ENCODE data around the gene ID3.

The ID3 gene

DNA sequence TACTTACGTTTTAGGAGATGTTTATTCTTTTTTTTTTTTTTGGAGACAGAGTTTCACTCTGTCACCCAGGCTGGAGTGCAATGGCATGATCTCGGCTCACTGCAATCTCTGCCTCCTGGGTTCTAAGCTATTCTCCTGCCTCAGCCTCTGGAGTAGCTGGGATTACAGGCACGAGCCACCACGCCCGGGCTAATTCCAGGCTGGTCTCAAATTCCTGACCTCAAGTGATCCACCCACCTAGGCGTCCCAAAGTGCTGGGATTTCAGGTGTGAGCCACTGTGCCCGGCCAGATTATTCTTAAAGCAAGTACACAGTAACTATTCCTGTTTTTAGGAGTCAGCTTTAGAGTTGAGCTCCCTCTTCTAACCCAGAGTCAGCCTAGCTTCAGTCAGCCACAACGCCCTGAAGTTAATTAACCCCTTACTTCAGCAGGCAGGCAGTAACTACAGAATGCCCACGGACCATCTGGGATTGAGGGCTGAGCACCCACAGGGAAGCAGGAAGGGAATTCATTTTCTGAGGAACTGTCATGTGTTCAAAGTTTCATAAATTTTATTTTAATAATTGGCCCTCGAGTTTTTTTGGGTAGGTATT, 5.3 kb upstream of the ID3 start:
- DNase-seq = no peak

GRCh38 chr1:23563755-23564374, 4.6 kb upstream of the ID3 start:
- no peak for DNase-seq

DNA sequence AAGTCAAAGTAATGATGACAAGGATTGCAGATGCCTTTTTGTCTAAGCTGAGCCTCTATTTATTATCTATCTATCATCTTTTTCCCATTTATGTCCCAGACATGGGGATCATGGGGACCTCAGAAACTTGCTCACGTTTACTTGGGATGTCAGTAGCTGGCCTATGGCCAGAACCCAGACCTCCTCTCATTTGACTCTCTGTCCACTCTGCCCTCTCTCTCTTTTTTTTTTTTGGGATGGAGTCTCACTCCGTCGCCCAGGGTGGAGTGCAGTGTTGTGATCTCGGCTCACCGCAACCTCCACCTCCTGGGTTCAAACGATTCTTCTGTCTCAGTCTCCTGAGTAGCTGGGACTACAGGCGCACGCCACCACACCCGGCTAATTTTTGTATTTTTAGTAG, 3.7 kb upstream of the ID3 start:
- DNase-seq = no peak

GRCh38 chr1:23562137-23562876, 3.0 kb upstream of the ID3 start:
- peak; percentile 96 for DNase-seq

DNA sequence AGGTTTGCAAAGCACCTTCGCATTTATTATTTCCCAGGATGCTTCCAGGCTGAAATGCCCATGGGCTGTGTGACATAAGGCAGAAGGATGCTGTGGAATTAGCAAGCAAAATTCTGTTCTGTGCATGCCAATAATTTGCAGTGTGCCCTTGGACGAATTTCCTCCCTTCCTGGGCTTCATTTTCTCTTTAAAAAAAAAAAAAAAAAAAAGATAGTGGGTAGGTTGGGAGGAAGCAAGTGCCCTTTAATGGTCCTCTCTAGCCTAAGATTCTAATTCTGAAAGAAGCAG, 2.5 kb upstream of the ID3 start:
- DNase-seq = no peak

DNA sequence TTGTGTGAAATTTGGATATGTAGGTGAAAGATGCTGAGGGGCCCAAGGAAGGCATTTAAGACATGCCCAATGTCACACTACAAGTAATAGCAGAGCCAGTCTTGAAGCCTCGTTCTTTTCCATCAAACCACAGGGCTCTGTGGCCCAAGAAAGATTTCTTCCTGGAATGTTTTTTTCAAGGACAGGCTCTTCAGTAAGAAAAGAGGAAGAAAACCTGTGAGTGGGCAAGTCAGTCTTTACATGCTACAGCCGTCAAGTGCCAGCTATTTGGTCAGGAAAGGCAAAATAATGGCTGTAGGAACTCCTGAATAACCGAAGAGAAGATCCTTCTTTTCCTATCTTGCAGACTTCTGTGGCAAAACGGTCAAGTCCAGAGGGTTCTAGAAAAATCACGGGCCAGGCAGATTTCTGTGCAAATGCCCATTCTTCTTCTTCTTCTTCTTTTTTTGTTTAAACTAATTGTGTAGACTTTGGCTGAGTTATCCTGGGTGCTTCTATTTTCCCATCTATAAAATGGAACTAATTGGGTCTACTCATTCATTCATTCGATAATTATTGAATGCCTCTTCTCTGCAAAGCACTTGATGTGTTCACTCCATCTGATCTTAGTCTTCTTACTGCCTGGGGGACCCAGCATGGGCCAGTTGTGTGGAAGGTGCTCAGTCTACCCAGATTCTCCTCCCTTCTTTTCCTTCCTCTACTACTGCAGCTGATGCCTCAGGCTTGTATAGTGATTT, 1.9 kb upstream of the ID3 start:
- no peak for DNase-seq

GRCh38 chr1:23559985-23560741, 862 bp upstream of the ID3 start:
- DNase-seq = peak; percentile 13

DNA sequence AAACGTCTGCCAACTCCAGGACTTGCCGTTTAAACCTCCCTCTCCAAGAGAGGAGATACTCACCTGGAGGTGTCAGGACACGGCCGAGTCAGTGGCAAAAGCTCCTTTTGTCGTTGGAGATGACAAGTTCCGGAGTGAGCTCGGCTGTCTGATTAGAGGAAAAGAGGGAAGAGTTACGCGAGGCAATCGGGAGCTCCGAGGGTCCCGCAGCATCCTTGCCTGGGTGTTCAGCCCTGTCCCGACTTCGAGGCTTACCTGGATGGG, 497 bp downstream of the ID3 start:
- DNase-seq = no peak

GRCh38 chr1:23558140-23558871, 995 bp downstream of the ID3 start:
- DNase-seq = peak; percentile 55

DNA sequence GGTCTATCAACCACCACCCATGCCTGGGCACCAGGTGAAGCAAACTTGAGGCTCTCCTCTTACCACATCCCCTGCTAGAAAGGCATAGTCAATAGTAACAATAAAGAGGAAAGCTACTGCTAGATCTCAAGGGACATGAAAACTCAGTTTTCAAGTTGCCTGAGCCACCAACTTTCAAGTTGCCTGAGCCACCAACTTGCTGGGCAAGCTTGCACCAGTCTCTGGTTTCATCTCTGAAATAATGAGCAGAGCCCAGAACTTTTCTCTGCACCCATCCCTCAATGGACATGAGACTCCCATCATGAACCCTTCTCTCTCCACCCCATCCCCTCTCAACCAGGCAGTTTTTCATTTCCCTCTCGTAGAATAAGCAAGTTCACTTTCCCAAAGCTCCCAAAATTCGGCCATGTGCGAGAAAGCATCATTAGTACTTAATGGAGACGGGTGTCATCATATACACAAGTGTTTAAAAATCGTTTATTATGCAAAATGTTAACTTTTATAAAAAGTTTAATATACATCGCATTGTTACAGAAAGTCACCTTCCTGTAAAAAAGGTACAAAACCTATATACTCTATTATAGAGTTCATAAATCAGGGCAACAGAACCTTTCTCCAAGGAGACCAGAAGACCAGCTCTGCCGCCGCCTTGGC, 1.7 kb downstream of the ID3 start:
- no peak for DNase-seq

DNA sequence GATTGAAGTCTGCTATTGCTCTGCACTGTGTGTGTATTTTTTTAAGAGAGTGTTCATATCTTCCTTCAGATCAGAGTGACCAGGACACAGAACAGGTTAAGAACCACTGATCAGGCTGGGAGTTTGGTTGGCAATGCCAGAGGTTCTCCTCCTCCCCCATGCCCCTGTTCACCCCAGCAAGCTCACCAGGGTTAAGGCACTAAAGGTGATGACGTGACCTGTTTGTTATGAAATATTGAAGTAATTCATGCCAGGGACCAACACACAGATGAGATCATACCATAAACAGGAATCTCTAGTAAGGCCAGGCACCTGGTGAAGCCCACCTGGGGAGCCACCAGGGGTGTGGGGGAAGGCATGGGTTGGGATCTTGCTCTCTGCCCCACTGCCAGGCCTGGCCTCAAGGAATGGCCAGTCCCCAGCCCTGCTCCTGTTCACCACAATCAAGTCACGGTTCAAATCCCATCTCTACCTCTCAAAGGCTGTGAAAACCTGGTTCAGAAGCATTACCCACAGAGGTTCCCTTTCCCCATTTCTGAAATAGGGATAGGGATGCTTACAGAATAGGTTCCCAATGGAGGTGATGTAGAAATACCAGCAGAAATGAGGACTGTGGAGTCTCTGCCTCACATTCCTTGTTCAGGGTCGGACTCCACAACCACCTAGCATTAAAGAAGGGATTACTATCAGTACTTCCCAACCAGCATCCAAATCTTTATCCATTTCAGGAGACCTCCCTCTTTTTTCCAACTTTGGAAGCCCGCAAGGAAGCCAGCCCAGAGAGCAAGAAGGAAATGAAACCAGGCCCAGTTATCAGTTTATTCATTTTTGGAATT, 2.4 kb downstream of the ID3 start:
- DNase-seq = peak; percentile 20

DNA sequence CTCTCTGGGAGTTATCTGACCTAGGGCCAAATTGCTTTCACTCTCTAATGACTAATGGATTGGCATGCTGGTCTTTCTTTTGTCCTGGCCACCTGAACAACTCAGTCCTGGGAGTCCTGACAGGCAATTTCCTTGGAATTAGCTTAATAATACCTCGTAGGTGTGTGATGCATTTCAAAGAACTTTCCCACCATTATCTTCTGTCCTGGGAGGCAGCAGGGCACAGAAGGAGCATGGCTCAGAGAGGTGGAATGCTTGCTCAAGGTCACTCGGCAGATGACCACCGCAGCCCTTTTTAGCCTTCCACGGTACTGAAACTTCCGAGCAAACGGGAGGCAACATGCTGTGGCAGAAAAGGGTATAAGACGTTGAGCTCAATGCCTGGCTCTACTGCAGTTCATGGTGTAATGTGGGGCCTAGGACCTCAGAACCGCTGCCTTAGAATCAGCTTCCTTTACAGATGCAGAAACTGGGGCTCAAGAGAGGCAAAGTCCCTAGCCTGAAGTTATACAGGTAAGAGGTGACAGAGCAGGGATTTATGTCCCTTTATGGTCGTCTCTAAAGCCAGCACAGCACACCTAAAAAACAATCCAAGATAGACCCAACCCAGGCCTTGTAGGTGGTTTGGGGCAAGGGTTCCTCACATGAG, 3.2 kb downstream of the ID3 start:
- DNase-seq = peak; percentile 65

GRCh38 chr1:23555270-23555985, 3.9 kb downstream of the ID3 start:
- DNase-seq = no peak

DNA sequence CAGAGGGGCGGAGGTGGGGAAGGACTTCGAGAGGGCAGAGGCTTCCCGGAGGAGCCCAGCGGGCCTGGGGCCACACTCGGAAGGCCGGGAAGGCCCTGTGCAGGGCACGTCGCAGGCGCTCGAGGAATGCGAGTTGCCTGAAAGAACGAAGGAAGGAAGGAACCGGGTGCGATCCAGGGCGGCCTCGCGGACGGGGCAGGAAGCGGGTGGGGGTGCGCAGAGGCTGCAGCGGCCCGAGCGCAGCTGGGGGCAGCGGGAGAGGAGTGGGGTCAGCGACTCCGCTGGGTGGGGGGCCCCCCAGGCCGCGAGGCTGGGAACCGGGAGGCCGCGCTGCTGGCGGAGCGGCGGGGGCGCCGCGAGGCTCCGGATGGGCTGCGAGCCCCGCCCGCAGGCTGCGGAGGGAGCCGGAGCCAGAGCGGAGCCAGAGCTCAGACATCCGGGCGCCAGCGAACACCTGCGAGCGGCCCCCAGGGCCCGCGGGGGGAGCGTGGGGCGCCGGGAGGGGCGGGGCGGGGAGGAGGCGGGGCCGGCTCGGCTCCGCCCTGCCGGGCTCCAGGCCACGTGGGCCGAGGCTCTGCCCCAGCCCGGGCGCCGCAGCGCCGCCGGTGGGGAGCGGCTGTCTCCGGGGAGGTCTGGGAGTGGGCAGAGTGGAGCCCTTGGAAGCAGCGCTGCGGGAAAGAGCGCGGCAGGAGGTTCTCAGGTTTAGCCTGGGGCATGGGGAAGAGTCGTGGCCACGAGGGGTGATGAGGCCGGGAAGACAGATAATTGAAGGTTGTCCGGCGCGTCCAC, 4.6 kb downstream of the ID3 start:
- peak; percentile 89 for DNase-seq

GRCh38 chr1:23554127-23554480, 5.2 kb downstream of the ID3 start:
- no peak for DNase-seq

DNA sequence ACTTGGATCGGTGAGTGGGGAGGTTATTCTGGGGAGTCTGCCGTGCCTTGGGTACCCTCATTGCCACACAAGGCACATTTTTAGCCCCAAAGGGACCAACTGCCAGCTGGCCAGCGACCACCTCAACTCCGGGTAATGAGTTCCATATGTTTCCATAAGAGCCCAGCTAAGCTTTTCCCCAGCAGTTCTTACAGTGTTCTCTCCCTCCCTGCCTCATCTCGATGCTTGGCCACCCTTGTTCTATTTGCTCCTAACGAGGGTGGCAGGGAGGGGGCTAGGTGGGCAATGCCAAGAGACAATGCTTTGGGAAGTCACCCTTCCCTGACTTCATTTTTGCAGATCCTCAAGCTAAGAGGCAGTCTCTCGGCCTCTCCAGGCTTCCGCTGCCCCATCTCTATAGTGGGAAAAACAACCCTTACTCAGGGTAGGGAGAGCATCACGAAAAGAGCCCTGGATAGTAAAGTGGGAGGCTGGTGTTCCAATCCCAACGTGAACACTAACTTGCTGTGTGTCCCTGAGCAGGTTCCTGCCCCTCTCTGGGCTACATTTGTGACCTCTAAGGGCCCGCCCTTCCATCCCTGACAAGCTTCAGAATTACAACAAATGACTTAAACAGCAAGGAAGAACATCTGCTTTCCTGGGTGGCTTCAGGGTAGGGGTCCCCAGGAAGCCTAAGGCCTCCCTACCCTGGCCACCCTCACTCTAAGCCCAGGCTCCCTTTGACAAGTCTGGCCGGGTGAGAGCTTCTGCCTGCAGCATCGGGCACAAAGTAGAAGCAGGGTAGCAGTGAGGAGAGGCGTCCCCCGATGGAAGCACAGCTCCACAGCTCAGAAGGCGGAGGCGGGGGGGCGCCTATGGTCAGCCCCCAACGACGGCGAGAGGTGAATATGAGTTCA, 5.8 kb downstream of the ID3 start:
- DNase-seq = no peak

- no peak for DNase-seq
These were observed 7.5 kb downstream of the ID3 start for GRCh38 chr1:23551849-23552248.

DNA sequence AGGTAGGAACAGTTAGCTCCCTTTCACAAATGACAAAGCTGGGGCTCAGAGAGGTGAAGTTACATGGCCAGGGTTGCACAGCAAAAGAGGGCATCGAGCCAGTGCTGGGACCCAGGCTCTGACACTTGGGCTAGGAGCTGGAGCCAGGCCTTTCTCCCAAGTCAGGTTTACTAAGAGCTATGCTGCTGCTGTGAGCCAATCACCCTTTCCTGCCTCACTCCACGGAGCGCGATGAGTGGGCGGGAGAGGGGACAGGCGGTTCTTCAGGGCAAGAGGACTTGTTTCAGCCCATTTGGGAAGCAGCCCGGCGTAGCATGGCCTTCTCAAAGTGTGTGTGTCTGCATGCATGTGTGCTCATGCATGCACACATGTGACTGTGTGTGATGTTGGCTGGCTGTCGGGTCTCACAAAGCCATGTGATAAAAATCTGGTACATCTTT, 10.6 kb downstream of the ID3 start:
- no peak for DNase-seq

Data from NCI-H146 (cell line).